IMR-90 (cell line): ENCODE measurements around the gene OSCP1. TPM values are rescaled to one million over a fixed set of nuclear protein-coding genes. Genes with fewer than 3 reads are reported as not detected.

ENCODE experiments used
- ATAC-seq: fragments of 200-7000 bp; cut with Tn5 transposase; 2 replicates; pipeline ENCODE4 v1.9.1; 2020; ENCODE audit warnings: low read depth, mild to moderate bottlenecking, moderate library complexity
- BruUV-seq: library from RNA; stranded (reverse); fragments of 400-500 nt; replicated peaks from 2 replicates; lab custom pipeline; 2021; lab: Mats Ljungman, UMichigan
- CTCF ChIA-PET: fragments of 300-600 bp; formaldehyde crosslinking; extraction: SDS; loops from one replicate; lab custom pipeline; 2021; ENCODE audit warnings: antibody characterized with exemption; lab: Yijun Ruan, JAX
- POLR2A ChIA-PET: fragments of 300-600 bp; sonication (Branson Sonifier 250); formaldehyde crosslinking; loops from one replicate; lab custom pipeline; 2022; ENCODE audit warnings: antibody characterized with exemption; ENCODE audit not compliant: unreplicated experiment; lab: Charles Lee
- DNase-seq: peaks from one replicate; pipeline ENCODE4 v3.0.0; 2013
- H2AFZ ChIP-seq: replicated peaks from 2 replicates; pipeline ENCODE3; 2013; ENCODE audit warnings: low read length, mild to moderate bottlenecking; ENCODE audit not compliant: poor library complexity
- H2AK5ac ChIP-seq: 2 replicates; pipeline ENCODE4 v1.6.1; 2013; ENCODE audit warnings: low read depth, low read length, inconsistent platforms
- H2AK9ac ChIP-seq: replicated peaks from 2 replicates; pipeline ENCODE3; 2013; ENCODE audit warnings: mild to moderate bottlenecking, low read depth, low read length, moderate library complexity; ENCODE audit not compliant: poor library complexity
- H2BK120ac ChIP-seq: 2 replicates; pipeline ENCODE4 v1.6.1; 2013; ENCODE audit warnings: low read depth, low read length, inconsistent platforms
- H2BK15ac ChIP-seq: 3 replicates; pipeline ENCODE4 v1.6.1; 2013; ENCODE audit warnings: low read depth, low read length, inconsistent platforms
- H2BK20ac ChIP-seq: 2 replicates; pipeline ENCODE4 v1.6.1; 2013; ENCODE audit warnings: low read depth, mild to moderate bottlenecking, inconsistent platforms, low read length, moderate library complexity
- H2BK5ac ChIP-seq: 2 replicates; pipeline ENCODE4 v1.6.1; 2013; ENCODE audit warnings: mild to moderate bottlenecking, low read depth, low read length, inconsistent platforms; ENCODE audit not compliant: poor library complexity, severe bottlenecking
- H3K14ac ChIP-seq: replicated peaks from 2 replicates; pipeline ENCODE4 v1.6.1; 2013; ENCODE audit warnings: low read depth, low read length, inconsistent platforms
- H3K18ac ChIP-seq: 2 replicates; pipeline ENCODE4 v1.6.1; 2013; ENCODE audit warnings: low read depth, low read length, control low read depth
- H3K23ac ChIP-seq: 2 replicates; pipeline ENCODE4 v1.6.1; 2013; ENCODE audit warnings: low read depth, low read length, inconsistent platforms
- H3K27ac ChIP-seq: 2 replicates; pipeline ENCODE4 v1.5.1; 2013; ENCODE audit warnings: mild to moderate bottlenecking, control low read depth, low read length; ENCODE audit not compliant: insufficient read depth
- H3K27me3 ChIP-seq: 2 replicates; pipeline ENCODE4 v1.6.1; 2013; ENCODE audit warnings: low read length; ENCODE audit not compliant: control insufficient read depth, insufficient read depth
- H3K36me3 ChIP-seq: 2 replicates; pipeline ENCODE4 v1.6.1; 2013; ENCODE audit warnings: low read length, mixed read lengths; ENCODE audit not compliant: control insufficient read depth, insufficient read depth
- H3K4ac ChIP-seq: 2 replicates; pipeline ENCODE4 v1.6.1; 2013; ENCODE audit warnings: low read depth, low read length, inconsistent platforms
- H3K4me1 ChIP-seq: 2 replicates; pipeline ENCODE4 v1.6.1; 2013; ENCODE audit warnings: low read length, mixed read lengths; ENCODE audit not compliant: control insufficient read depth, insufficient read depth
- H3K4me2 ChIP-seq: 2 replicates; pipeline ENCODE4 v1.6.1; 2013; ENCODE audit warnings: low read depth, mild to moderate bottlenecking, control low read depth, low read length, moderate library complexity
- H3K4me3 ChIP-seq: 2 replicates; pipeline ENCODE4 v1.5.1; 2013; ENCODE audit warnings: low read depth, mild to moderate bottlenecking, control low read depth, low read length, moderate library complexity; ENCODE audit not compliant: insufficient read depth
- H3K56ac ChIP-seq: 2 replicates; pipeline ENCODE4 v1.6.1; 2013; ENCODE audit warnings: low read length, inconsistent platforms; ENCODE audit not compliant: insufficient read depth; ENCODE audit errors: extremely low read depth
- H3K79me1 ChIP-seq, 2 experiments: 2 replicates each; pipeline ENCODE4 v1.6.1; 2013; ENCODE audit warnings: low read length in 2 of 2, inconsistent platforms in 1 of 2, low read depth in 1 of 2
- H3K9ac ChIP-seq: 2 replicates; pipeline ENCODE4 v1.6.1; 2013; ENCODE audit warnings: low read depth, low read length, control low read depth
- H3K9me1 ChIP-seq: 2 replicates; pipeline ENCODE4 v1.6.1; 2013; ENCODE audit warnings: low read length, inconsistent platforms; ENCODE audit not compliant: insufficient read depth
- H3K9me3 ChIP-seq: 2 replicates; pipeline ENCODE4 v1.6.1; 2013; ENCODE audit warnings: low read length; ENCODE audit not compliant: control insufficient read depth, insufficient read depth
- H4K20me1 ChIP-seq: 2 replicates; pipeline ENCODE4 v1.6.1; 2013; ENCODE audit warnings: low read length, inconsistent platforms; ENCODE audit not compliant: insufficient read depth
- H4K5ac ChIP-seq: 2 replicates; pipeline ENCODE4 v1.6.1; 2013; ENCODE audit warnings: mild to moderate bottlenecking, low read depth, low read length, control low read depth
- H4K8ac ChIP-seq, 2 experiments: 2 replicates each; pipeline ENCODE4 v1.6.1; 2013; ENCODE audit warnings: low read depth in 2 of 2, low read length in 2 of 2, control low read depth in 1 of 2, inconsistent platforms in 1 of 2
- H4K91ac ChIP-seq: 2 replicates; pipeline ENCODE4 v1.6.1; 2013; ENCODE audit warnings: low read depth, low read length, inconsistent platforms; ENCODE audit not compliant: insufficient read depth
- CEBPB ChIP-seq: IDR thresholded peaks from 2 replicates; pipeline ENCODE4 v1.6.1; 2012; ENCODE audit warnings: low read depth, low read length, improper control_type of control experiment
- FOS ChIP-seq: fragments of 150-350 bp; IDR thresholded peaks from 2 replicates; pipeline ENCODE4 v1.6.1; 2016; ENCODE audit warnings: low read depth, low read length
- MAZ ChIP-seq: IDR thresholded peaks from 2 replicates; pipeline ENCODE4 v1.6.1; 2012; ENCODE audit warnings: low read depth, mild to moderate bottlenecking, low read length, improper control_type of control experiment, moderate library complexity, borderline replicate concordance
- MXI1 ChIP-seq: IDR thresholded peaks from 2 replicates; pipeline ENCODE4 v1.6.1; 2012; ENCODE audit warnings: low read depth, mild to moderate bottlenecking, low read length, moderate library complexity, borderline replicate concordance
- NFE2L2 ChIP-seq: fragments of 150-350 bp; IDR thresholded peaks from 2 replicates; pipeline ENCODE4 v1.6.1; 2016; ENCODE audit warnings: low read depth, mild to moderate bottlenecking, low read length
- RCOR1 ChIP-seq: IDR thresholded peaks from 2 replicates; pipeline ENCODE4 v1.6.1; 2012; ENCODE audit warnings: mild to moderate bottlenecking, low read length, improper control_type of control experiment; ENCODE audit not compliant: insufficient replicate concordance
- dilution Hi-C: fragments of 300-500 bp; cut with HindIII; formaldehyde crosslinking; loops from one replicate; pipeline ENCODE4 v1.14.3; 2018; ENCODE audit warnings: low sequenced_read_pairs; ENCODE audit not compliant: unreplicated experiment
- in situ Hi-C: fragments of 300-500 bp; cut with MboI; formaldehyde crosslinking; loops from 3 replicates; pipeline ENCODE4 v1.14.3; 2019; ENCODE audit warnings: low sequenced_read_pairs, inconsistent platforms, mixed read lengths
- intact Hi-C: fragments of 100-400 bp; cut with micrococcal nuclease; formaldehyde crosslinking; loops from 2 replicates; pipeline ENCODE4 v1.10.0; 2022
- polyA plus RNA-seq, 3 experiments: library from polyadenylated mRNA; depleted of rRNA; stranded (reverse); fragments of >200 nt; gene quantifications; 2 replicates each; pipeline ENCODE4 v1.2.3, GENCODE V29; 2012; ENCODE audit warnings: low replicate concordance in 1 of 3
- total RNA-seq: library from RNA; depleted of rRNA; stranded (reverse); fragments of >200 nt; gene quantifications from 2 replicates; pipeline ENCODE4 v1.2.3, GENCODE V29; 2012
- TF ChIP-seq, protein P1 (sequence below): conservative IDR thresholded peaks from 2 replicates; pipeline ENCODE4 v1.5.1; 2012; ENCODE audit warnings: mild to moderate bottlenecking, low read depth, low read length, improper control_type of control experiment

The OSCP1 gene
- total and polyA plus RNA-seq, 2 of the 4 experiments (the other 2 are of a cell fraction): 7.8 to 11.8 TPM

DNA sequence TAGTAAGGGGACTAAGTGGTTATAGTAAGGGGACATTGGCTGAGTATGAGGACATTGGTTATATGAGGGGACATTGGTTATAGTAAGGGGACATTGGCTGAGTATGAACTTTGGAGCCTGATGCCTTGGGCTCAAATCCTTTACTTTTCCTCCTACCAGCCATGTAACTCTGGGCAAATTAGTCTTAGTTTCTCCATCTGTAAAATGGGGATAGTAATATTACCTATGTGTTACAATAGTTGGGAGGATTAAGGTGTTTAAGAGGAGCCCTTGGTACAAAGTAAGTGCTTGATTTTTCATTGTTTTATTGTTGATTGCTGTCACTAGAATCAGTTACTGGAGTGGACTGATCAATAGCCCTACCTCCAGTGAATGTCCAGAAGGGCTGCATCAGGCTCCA, 2.8 kb downstream of the OSCP1 start:
- Histone ChIP-seq H4K20me1 (no peaks in the 10 kb centered on the region), H3K36me3 (no peaks in the 10 kb centered on the region), H2AFZ (no peak overlapping the region), H2BK20ac (no peak overlapping the region), H3K14ac (no peak overlapping the region), H4K5ac (no peak overlapping the region), H3K9me1 (no peaks in the 10 kb centered on the region), H2BK15ac (no peak overlapping the region), H2BK120ac (no peak overlapping the region), H4K8ac (no peak overlapping the region), H3K27me3 (no peaks in the 10 kb centered on the region), H3K27ac (no peak overlapping the region), H3K4me2 (no peak overlapping the region), H3K9me3 (no peaks in the 10 kb centered on the region), H3K9ac (no peak overlapping the region), H3K4ac (no peak overlapping the region), H2BK5ac (no peak overlapping the region), H3K56ac (no peak overlapping the region), H3K18ac (no peak overlapping the region), H3K4me3 (no peak overlapping the region), H4K91ac (no peak overlapping the region), H3K23ac (no peak overlapping the region), H3K4me1 (peaks cover 2% of the 10 kb centered on the region; the same call in 1 of the 2 replicates), H2AK5ac (no peak overlapping the region), H3K79me1 (peaks cover 0 to 11% of the 10 kb centered on the region in 2 experiments; a peak in 2 of 4 replicates), H2AK9ac (no peak overlapping the region)
- ATAC-seq: no peak
- in situ Hi-C loops: no loop called here
- intact Hi-C loops: no loop called here
- dilution Hi-C loops: no loop called here
- no TSS peak for BruUV-seq
- ChIA-PET POLR2A (no interaction called here), CTCF (no interaction called here)
- TF ChIP-seq MXI1 (no peak), CEBPB (no peak), NFE2L2 (no peak), MAZ (no peak), RCOR1 (no peak), FOS (no peak)
- TF ChIP-seq, protein P1, sequence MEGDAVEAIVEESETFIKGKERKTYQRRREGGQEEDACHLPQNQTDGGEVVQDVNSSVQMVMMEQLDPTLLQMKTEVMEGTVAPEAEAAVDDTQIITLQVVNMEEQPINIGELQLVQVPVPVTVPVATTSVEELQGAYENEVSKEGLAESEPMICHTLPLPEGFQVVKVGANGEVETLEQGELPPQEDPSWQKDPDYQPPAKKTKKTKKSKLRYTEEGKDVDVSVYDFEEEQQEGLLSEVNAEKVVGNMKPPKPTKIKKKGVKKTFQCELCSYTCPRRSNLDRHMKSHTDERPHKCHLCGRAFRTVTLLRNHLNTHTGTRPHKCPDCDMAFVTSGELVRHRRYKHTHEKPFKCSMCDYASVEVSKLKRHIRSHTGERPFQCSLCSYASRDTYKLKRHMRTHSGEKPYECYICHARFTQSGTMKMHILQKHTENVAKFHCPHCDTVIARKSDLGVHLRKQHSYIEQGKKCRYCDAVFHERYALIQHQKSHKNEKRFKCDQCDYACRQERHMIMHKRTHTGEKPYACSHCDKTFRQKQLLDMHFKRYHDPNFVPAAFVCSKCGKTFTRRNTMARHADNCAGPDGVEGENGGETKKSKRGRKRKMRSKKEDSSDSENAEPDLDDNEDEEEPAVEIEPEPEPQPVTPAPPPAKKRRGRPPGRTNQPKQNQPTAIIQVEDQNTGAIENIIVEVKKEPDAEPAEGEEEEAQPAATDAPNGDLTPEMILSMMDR: no peak
- DNase-seq: no peak
